HG03571 (cell line): Measurements from ENCODE around the gene RAVER2.

Experiments
- ATAC-seq: cut with Tn5 transposase; IDR thresholded peaks from one replicate; pipeline ENCODE4 v1.9.1; 2021; ENCODE audit not compliant: unreplicated experiment

Gene RAVER2

GRCh38 chr1:64843675-64844074, 98.8 kb downstream of the RAVER2 start:
- ATAC-seq: no peak

GRCh38 chr1:64844175-64844574, 99.3 kb downstream of the RAVER2 start:
- no peak for ATAC-seq

DNA sequence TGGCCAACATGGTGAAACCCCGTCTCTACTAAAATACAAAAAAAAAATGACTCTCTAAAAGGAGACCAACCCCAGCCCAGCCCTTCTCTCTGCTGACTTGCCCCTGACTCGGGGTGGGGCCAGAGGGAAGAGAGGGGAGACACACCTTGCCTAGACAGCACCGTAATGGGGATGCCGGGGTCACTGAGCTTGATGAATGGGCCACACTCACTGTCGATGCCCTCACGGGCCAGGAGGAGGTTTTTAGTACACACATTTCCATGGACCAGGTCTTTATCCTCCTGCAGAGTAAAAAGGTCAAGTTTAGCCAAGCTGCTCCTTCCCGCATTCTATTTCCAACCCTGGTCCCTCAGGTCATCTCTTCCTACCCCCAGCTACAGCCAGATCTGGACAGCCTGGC, 99.7 kb downstream of the RAVER2 start:
- no peak for ATAC-seq

- no peak for ATAC-seq
Observed at GRCh38 chr1:64845831-64846425, 101.1 kb downstream of the RAVER2 start.

GRCh38 chr1:64846573-64847430, 101.9 kb downstream of the RAVER2 start:
- ATAC-seq: no peak

- no peak for ATAC-seq
Observed at GRCh38 chr1:64847666-64848065, 102.8 kb downstream of the RAVER2 start.

DNA sequence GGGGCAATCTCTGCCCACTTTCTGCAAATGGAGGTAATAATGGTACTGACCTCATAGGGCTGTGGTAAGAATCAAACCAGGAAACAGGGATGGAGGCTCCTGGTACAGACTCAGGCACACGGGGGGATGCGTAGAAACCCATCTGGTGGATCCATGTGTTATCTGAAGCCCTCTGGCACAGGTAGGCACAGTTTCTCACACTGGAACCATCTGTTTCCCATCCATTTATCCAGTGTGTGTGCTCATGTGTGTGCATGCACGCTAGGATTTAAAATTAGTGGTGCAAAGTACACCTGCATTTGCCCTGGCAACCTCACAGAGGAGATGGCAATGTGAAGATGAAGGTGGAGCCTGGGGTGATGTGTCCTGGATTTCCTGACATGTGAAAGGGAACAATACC, 103.3 kb downstream of the RAVER2 start:
- no peak for ATAC-seq

- ATAC-seq: no peak
Observed at GRCh38 chr1:64848803-64849202, 103.9 kb downstream of the RAVER2 start.

- no peak for ATAC-seq
Observed at GRCh38 chr1:64849942-64850341, 105.1 kb downstream of the RAVER2 start.

DNA sequence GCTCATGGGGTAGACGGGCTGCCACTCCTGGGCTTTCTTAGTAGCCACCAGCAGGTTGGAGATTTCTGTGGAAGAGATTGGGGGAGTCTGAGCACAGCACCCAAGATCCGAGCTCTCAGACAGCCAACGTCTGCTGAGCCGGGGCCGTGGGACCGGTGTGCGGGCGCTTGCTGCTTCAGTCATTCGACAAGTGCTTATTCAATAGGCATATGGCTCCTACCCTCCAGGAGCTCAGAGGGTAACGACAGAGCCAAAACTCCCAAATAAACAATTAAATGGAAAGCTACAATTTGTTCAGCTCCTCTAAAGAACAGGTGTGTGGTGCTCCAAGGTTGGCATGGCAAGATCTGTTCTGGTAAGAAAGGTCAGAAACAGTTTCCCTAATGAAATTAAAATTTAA, 106.0 kb downstream of the RAVER2 start:
- no peak for ATAC-seq

- ATAC-seq: no peak
Observed at GRCh38 chr1:64851664-64852063, 106.8 kb downstream of the RAVER2 start.

GRCh38 chr1:64854674-64855073, 109.8 kb downstream of the RAVER2 start:
- no peak for ATAC-seq

GRCh38 chr1:64855557-64855956, 110.7 kb downstream of the RAVER2 start:
- ATAC-seq: no peak

- ATAC-seq: no peak
Observed at GRCh38 chr1:64856553-64856952, 111.7 kb downstream of the RAVER2 start.

DNA sequence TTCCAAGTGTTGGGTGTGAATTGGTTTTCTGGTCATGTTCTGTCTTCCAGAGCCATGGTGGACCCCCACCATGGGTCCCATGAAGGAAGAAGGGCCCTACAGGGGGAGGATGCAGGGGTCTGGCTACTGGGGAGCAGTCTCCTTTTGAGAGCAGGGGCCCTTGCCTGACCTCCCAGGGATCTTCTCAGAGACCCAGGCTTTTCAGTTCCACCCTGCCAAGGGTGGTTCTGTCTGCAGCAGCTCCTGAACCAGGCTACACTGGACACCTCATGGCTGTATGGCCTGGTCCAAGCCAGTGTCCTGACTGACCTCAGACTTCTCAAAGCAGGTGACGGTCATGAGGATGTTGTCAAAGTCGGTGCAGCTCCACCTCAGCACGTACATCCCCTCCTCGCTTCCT, 112.5 kb downstream of the RAVER2 start:
- no peak for ATAC-seq

DNA sequence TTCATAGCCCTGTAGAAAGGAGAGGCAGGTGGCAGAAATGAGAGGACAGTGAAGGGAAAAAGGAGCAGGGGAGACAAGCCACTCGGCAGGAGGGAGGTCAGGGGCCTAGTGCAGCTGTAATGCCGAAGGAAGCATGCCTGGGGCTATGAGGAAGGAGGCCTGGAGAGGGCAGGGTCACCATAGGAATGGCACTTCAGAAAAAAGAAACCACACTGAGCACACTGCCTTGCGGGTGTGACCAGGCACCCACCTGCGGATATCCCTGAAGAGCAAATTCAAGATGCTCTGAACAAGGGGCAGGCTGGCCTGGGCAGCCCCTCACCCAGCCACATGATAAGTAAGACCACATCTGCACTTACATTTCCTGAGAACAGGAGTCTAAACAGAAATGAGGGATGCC, 116.7 kb downstream of the RAVER2 start:
- no peak for ATAC-seq

- peak; percentile 100 for ATAC-seq
Observed at GRCh38 chr1:64864018-64864940, 119.4 kb downstream of the RAVER2 start.

DNA sequence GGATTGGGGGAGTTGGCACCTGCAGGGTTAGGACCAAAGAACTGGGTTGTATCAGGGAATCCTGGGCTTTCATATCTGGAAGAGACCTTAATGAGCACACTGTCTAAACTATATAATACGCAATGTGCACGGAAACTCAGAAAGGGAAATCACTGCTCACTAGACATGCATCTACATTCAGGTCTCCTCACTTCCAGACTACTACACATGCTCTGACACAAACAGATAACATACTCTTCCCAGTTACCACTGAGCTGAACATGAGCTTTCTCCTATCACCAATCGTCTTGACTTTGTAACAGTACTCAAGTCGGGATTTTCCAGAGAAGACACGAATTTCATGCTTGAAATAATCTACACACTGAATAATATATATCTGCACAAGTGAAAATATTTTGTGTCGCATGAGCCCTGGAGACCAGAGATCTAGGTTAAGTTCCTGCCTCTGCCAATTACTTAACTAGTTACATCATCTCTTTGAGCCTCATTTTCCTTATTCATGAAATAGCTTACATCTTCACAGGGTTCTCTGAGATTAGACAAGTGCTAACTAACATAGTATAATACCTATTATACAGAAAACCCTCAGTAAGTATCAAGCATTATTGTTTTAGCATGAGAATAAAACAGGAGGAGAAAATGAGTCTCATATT, 120.4 kb downstream of the RAVER2 start:
- ATAC-seq: no peak

DNA sequence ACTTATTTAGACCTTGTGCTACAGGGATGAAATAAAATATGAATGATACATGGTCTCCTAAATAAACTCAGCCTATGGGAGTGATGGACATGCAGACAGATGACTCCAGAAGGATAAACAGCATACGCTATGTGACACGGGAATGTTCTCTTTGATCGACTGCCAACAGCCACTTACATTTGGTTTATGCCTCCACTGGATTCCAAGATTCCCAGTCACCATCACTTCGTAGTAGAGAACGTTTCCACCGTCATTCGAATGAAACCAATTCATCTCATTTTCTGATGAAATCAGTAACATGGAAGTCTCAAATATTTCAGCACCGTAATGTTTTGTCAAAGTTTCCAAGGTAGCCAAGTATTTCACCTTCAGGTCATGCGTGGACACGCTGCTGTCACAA, 121.8 kb downstream of the RAVER2 start:
- no peak for ATAC-seq

DNA sequence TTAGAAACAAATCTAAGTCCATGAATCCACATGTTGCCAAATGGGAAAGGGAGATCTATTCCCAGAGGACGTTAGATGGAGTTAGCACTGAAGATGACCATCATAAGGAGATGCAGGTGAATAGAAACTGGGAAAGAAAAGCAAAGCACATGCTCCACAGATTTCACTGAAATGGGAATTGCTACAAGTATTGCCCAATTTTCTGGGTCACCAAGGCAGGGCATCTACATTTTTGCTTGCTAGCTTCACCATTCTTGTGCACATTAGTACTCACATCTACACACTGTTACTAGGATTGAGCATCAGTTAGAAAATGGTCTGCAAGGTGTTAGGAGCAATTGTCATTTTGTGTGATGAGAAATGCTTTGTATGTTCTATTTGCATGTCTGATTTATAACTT, 122.4 kb downstream of the RAVER2 start:
- no peak for ATAC-seq

GRCh38 chr1:64871256-64871655, 126.4 kb downstream of the RAVER2 start:
- ATAC-seq: no peak
